ENCODE results near the gene VPS29.

DNA sequence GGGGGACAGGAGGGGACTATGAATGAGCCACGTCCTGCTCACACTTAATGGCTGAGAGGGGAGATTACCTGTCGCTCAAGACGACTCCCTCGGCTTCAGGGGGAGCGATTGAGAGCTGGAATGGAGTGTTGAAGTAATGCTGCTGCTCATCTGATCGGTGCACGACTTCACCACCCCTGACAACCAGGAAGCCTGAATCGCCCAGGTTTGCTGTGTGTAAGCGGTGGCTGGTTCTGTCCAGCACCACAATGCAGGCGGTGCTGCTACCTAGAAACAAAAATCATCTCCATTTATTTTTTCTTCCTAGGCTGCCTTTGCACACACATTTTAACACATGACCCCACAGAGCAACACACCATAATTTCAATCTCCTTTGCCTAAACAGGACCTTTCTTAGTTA, 43.9 kb upstream of the VPS29 start:
- TF ChIP-seq EP300 (IDR thresholded peaks at IDR 0.05; ENCODE audit: borderline replicate concordance in 1 of 2, low read depth in 1 of 2, low read length in 1 of 2) (no peak), FOSL2 (IDR thresholded peaks at IDR 0.05; ENCODE audit: borderline replicate concordance, low read depth) (no peak), GABPA (IDR thresholded peaks at IDR 0.05; ENCODE audit: low read depth) (no peak), EZH2phosphoT487 (IDR thresholded peaks at IDR 0.05; ENCODE audit: borderline replicate concordance, low read depth) (no peak), RCOR1 (IDR thresholded peaks at IDR 0.05; ENCODE audit: low read length) (no peak), SIN3A (IDR thresholded peaks at IDR 0.05; ENCODE audit: borderline replicate concordance, low read depth, low read length) (no peak), RAD21 (IDR thresholded peaks at IDR 0.05; ENCODE audit: low read length) (no peak), RXRA (IDR thresholded peaks at IDR 0.05; ENCODE audit: borderline replicate concordance, low read depth) (no peak), ELF1 (IDR thresholded peaks at IDR 0.05) (no peak)
- TF ChIP-seq, protein P1, sequence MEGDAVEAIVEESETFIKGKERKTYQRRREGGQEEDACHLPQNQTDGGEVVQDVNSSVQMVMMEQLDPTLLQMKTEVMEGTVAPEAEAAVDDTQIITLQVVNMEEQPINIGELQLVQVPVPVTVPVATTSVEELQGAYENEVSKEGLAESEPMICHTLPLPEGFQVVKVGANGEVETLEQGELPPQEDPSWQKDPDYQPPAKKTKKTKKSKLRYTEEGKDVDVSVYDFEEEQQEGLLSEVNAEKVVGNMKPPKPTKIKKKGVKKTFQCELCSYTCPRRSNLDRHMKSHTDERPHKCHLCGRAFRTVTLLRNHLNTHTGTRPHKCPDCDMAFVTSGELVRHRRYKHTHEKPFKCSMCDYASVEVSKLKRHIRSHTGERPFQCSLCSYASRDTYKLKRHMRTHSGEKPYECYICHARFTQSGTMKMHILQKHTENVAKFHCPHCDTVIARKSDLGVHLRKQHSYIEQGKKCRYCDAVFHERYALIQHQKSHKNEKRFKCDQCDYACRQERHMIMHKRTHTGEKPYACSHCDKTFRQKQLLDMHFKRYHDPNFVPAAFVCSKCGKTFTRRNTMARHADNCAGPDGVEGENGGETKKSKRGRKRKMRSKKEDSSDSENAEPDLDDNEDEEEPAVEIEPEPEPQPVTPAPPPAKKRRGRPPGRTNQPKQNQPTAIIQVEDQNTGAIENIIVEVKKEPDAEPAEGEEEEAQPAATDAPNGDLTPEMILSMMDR (IDR thresholded peaks at IDR 0.05) = no peak
- TF ChIP-seq, protein P2, sequence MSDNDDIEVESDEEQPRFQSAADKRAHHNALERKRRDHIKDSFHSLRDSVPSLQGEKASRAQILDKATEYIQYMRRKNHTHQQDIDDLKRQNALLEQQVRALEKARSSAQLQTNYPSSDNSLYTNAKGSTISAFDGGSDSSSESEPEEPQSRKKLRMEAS (IDR thresholded peaks at IDR 0.05; ENCODE audit: low read depth) = no peak
- TF ChIP-seq, protein P3, sequence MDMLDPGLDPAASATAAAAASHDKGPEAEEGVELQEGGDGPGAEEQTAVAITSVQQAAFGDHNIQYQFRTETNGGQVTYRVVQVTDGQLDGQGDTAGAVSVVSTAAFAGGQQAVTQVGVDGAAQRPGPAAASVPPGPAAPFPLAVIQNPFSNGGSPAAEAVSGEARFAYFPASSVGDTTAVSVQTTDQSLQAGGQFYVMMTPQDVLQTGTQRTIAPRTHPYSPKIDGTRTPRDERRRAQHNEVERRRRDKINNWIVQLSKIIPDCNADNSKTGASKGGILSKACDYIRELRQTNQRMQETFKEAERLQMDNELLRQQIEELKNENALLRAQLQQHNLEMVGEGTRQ (IDR thresholded peaks at IDR 0.05; ENCODE audit: borderline replicate concordance, low read depth, low read length) = no peak
